ENCODE data around the gene VWC2.

DNA sequence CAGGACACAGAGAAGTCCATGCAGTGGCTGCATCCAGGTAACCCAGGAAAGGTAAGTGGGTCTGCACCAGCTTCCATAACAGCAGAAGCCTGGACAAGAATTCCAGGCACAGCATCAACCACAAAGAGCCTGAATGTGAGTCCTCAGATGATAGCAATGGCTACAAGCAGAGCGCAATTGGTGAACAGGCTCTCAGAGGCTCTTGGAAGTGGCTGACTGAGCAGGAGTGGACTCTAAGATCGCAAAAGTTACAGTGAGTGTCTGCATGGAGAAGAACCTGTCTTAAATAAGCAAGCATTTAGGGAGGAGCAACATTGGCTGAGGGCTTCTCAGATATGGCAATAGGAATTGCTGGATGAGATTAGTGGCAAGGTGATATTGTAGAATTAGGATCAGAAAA, 41.6 kb upstream of the VWC2 start:
- TF ChIP-seq CTCF (conservative IDR thresholded peaks at IDR 0.05 in 1 of 2, IDR thresholded peaks at IDR 0.05 in 1 of 2; ENCODE audit: low read depth in 1 of 2, low read length in 2 of 2) (no peak), EZH2 (IDR thresholded peaks at IDR 0.05; ENCODE audit: low read length, missing control alignments) (no peak)
